OCI-LY1 (cell line): Measurements from ENCODE around the gene MYO1G.

Experiments
- H2AFZ ChIP-seq: fragments of 200-600 bp; sonication (generic), shearing (Covaris generic); 2 replicates; pipeline ENCODE4 v1.6.0; 2014; ENCODE audit warnings: antibody characterized with exemption, mild to moderate bottlenecking, low read length
- H3F3A ChIP-seq: fragments of 200-600 bp; sonication (generic), shearing (Covaris generic); 2 replicates; pipeline ENCODE4 v1.6.0; 2014; ENCODE audit warnings: mild to moderate bottlenecking, antibody characterized with exemption, low read length, moderate library complexity; ENCODE audit not compliant: insufficient read depth
- H3K27ac ChIP-seq: fragments of 200-600 bp; sonication (generic); 2 replicates; pipeline ENCODE4 v1.5.1; 2014; ENCODE audit warnings: low read length, mixed run types, mild to moderate bottlenecking, low read depth; ENCODE audit not compliant: poor library complexity, severe bottlenecking
- H3K27me3 ChIP-seq: fragments of 200-600 bp; sonication (generic); 2 replicates; pipeline ENCODE4 v1.6.0; 2014; ENCODE audit warnings: antibody characterized with exemption, mild to moderate bottlenecking, low read length, moderate library complexity; ENCODE audit not compliant: insufficient read depth
- H3K36me3 ChIP-seq: fragments of 200-600 bp; sonication (generic); 2 replicates; pipeline ENCODE4 v1.6.1; 2014; ENCODE audit warnings: mild to moderate bottlenecking, antibody characterized with exemption, low read length, moderate library complexity, mixed read lengths; ENCODE audit not compliant: insufficient read depth
- H3K4me1 ChIP-seq: fragments of 200-600 bp; sonication (generic); 2 replicates; pipeline ENCODE4 v1.5.1; 2014; ENCODE audit warnings: mild to moderate bottlenecking, low read length, moderate library complexity; ENCODE audit not compliant: insufficient read depth, severe bottlenecking
- H3K4me2 ChIP-seq: fragments of 200-600 bp; sonication (generic), shearing (Covaris generic); 2 replicates; pipeline ENCODE4 v1.6.1; 2014; ENCODE audit warnings: low read length
- H3K4me3 ChIP-seq: fragments of 200-600 bp; sonication (generic); 2 replicates; pipeline ENCODE4 v1.5.1; 2014; ENCODE audit warnings: low read length, low read depth, mild to moderate bottlenecking, mixed read lengths; ENCODE audit not compliant: poor library complexity, severe bottlenecking
- H3K79me2 ChIP-seq: fragments of 200-600 bp; shearing (Covaris generic); 2 replicates; pipeline ENCODE4 v1.6.1; 2016; ENCODE audit warnings: mixed run types, low read length, mixed read lengths; ENCODE audit not compliant: insufficient read depth
- H3K9ac ChIP-seq: fragments of 200-600 bp; sonication (generic), shearing (Covaris generic); 2 replicates; pipeline ENCODE4 v1.6.1; 2014; ENCODE audit warnings: mild to moderate bottlenecking, low read length, mixed read lengths
- H3K9me2 ChIP-seq: fragments of 200-600 bp; sonication (generic), shearing (Covaris generic); 2 replicates; pipeline ENCODE4 v1.6.1; 2014; ENCODE audit warnings: low read depth, mild to moderate bottlenecking, low read length, mixed read lengths
- H3K9me3 ChIP-seq: fragments of 200-600 bp; shearing (Covaris generic); 2 replicates; pipeline ENCODE4 v1.6.1; 2014; ENCODE audit warnings: low read length, mixed read lengths
- H4K20me1 ChIP-seq: fragments of 200-600 bp; sonication (generic), shearing (Covaris generic); 2 replicates; pipeline ENCODE4 v1.6.0; 2016; ENCODE audit warnings: mild to moderate bottlenecking, low read length; ENCODE audit not compliant: insufficient read depth
- EZH2 ChIP-seq: fragments of 200-600 bp; sonication (generic), shearing (Covaris generic); IDR thresholded peaks from 2 replicates; pipeline ENCODE4 v1.8.0; 2017; ENCODE audit warnings: borderline replicate concordance, mixed run types, mild to moderate bottlenecking, antibody characterized with exemption, low read length, moderate library complexity, mixed read lengths
- TF ChIP-seq, protein P1 (sequence below): fragments of 200-600 bp; sonication (generic), shearing (Covaris generic); IDR thresholded peaks from 2 replicates; pipeline ENCODE4 v1.5.1; 2017; ENCODE audit warnings: mild to moderate bottlenecking, antibody characterized with exemption, low read length, moderate library complexity, mixed read lengths

MYO1G gene

DNA sequence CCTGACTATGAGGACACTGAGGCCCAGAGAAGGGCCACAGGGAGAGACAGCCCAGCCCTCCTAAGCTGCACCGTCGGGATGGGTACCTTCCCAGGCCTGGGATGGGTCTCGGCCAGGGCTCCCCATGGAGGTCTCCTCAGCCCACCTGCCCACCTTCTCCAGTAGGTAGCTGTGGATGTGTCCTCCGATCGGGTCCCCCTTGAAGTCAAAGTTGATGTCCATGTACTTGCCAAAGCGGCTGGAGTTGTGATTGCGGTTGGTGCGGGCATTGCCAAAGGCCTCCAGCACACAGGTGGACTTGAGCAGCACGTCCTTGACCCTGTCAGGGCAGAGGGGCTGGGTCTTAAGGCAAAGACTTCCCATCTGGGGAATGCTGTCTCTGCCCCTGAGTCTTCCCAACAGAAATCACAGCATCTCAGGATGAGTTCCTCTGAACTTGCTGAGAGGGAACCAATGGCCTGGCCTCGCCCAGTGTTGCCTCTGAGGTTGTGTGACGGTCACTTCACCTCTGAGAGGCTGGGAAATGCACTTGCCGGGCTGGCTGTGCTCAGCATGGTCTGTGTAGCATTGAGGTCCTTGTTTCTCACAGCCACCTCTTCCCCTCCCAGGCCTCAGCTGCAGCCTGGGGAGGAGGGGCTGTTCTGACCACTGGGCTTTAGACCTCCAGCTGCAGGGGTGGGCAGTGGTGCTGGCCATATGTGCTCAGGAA lies 3.3 kb downstream of the MYO1G start:
- no peak overlapping the region for H2AFZ ChIP-seq
- no peaks in the 10 kb centered on the region for H3K9me3 ChIP-seq
- no peak overlapping the region for H3K9ac ChIP-seq
- H4K20me1 ChIP-seq, result no peaks in the 10 kb centered on the region
- H3K27ac ChIP-seq, result no peak overlapping the region
- H3K36me3 ChIP-seq, result peaks cover 30% of the 10 kb centered on the region; the same call in 1 of the 2 replicates
- H3K79me2 ChIP-seq, result no peaks in the 10 kb centered on the region
- TF ChIP-seq EZH2, result no peak
- TF ChIP-seq, protein P1, sequence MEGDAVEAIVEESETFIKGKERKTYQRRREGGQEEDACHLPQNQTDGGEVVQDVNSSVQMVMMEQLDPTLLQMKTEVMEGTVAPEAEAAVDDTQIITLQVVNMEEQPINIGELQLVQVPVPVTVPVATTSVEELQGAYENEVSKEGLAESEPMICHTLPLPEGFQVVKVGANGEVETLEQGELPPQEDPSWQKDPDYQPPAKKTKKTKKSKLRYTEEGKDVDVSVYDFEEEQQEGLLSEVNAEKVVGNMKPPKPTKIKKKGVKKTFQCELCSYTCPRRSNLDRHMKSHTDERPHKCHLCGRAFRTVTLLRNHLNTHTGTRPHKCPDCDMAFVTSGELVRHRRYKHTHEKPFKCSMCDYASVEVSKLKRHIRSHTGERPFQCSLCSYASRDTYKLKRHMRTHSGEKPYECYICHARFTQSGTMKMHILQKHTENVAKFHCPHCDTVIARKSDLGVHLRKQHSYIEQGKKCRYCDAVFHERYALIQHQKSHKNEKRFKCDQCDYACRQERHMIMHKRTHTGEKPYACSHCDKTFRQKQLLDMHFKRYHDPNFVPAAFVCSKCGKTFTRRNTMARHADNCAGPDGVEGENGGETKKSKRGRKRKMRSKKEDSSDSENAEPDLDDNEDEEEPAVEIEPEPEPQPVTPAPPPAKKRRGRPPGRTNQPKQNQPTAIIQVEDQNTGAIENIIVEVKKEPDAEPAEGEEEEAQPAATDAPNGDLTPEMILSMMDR, result no peak
- peaks cover 9% of the 10 kb centered on the region for H3F3A ChIP-seq
- H3K27me3 ChIP-seq, result no peaks in the 10 kb centered on the region
- peaks cover 38% of the 10 kb centered on the region for H3K4me1 ChIP-seq
- no peaks in the 10 kb centered on the region for H3K9me2 ChIP-seq
- no peak overlapping the region for H3K4me3 ChIP-seq
- no peak overlapping the region for H3K4me2 ChIP-seq

- Histone ChIP-seq H3K9ac (no peak overlapping the region), H3K36me3 (peaks cover 30% of the 10 kb centered on the region; the same call in 1 of the 2 replicates), H3K27ac (no peak overlapping the region)
Observed at GRCh38 chr7:44974549-44974948, 4.3 kb downstream of the MYO1G start.

GRCh38 chr7:44973610-44974401 lies 5.0 kb downstream of the MYO1G start:
- H2AFZ ChIP-seq, result no peak overlapping the region
- peaks cover 30% of the 10 kb centered on the region; the same call in 1 of the 2 replicates for H3K36me3 ChIP-seq
- H3K9me2 ChIP-seq, result no peaks in the 10 kb centered on the region
- peaks cover 32% of the 10 kb centered on the region for H3K4me1 ChIP-seq
- H3K27me3 ChIP-seq, result no peaks in the 10 kb centered on the region
- H3K4me3 ChIP-seq, result no peak overlapping the region
- no peaks in the 10 kb centered on the region for H3K9me3 ChIP-seq
- no peaks in the 10 kb centered on the region for H3K79me2 ChIP-seq
- H3K9ac ChIP-seq, result no peak overlapping the region
- no peak overlapping the region for H3K4me2 ChIP-seq
- H4K20me1 ChIP-seq, result no peaks in the 10 kb centered on the region
- no peaks in the 10 kb centered on the region for H3F3A ChIP-seq
- H3K27ac ChIP-seq, result no peak overlapping the region
- TF ChIP-seq, protein P1, result peak; percentile 69
- no peak for TF ChIP-seq EZH2

More at GRCh38 chr7:44974549-44974948, 4.3 kb downstream of the MYO1G start:
- Histone ChIP-seq H4K20me1 (no peaks in the 10 kb centered on the region), H3K4me1 (peaks cover 34% of the 10 kb centered on the region), H3K27me3 (no peaks in the 10 kb centered on the region), H3K9me3 (no peaks in the 10 kb centered on the region), H3K79me2 (no peaks in the 10 kb centered on the region), H3F3A (no peaks in the 10 kb centered on the region), H2AFZ (no peak overlapping the region), H3K4me2 (no peak overlapping the region), H3K9me2 (no peaks in the 10 kb centered on the region), H3K4me3 (no peak overlapping the region)
- TF ChIP-seq, protein P1, result no peak
- TF ChIP-seq EZH2, result no peak
